ENCODE measurements around the gene SMAD5.

Gene SMAD5

GRCh38 chr5:136159457-136159856 is 26.8 kb downstream of the SMAD5 start:
- no peak for DNase-seq

GRCh38 chr5:136162008-136162407 is 29.4 kb downstream of the SMAD5 start:
- DNase-seq, result no peak

GRCh38 chr5:136164226-136164625 is 31.6 kb downstream of the SMAD5 start:
- no peak for DNase-seq

GRCh38 chr5:136166909-136167308 is 34.3 kb downstream of the SMAD5 start:
- DNase-seq, result no peak

GRCh38 chr5:136169218-136169617 is 36.6 kb downstream of the SMAD5 start:
- no peak for DNase-seq

- DNase-seq, result no peak
Measured at GRCh38 chr5:136174021-136174659, 41.5 kb downstream of the SMAD5 start.

- no peak for DNase-seq
Measured at GRCh38 chr5:136182618-136183017, 50.0 kb downstream of the SMAD5 start.

GRCh38 chr5:136185974-136186665 is 53.5 kb downstream of the SMAD5 start:
- DNase-seq, result no peak

- no peak for DNase-seq
Measured at GRCh38 chr5:136186796-136187195, 54.2 kb downstream of the SMAD5 start.

- no peak for DNase-seq
Measured at GRCh38 chr5:136188859-136189258, 56.2 kb downstream of the SMAD5 start.

- DNase-seq, result no peak
Measured at GRCh38 chr5:136190091-136190720, 57.6 kb downstream of the SMAD5 start.

- DNase-seq, result no peak
Measured at GRCh38 chr5:136190904-136191303, 58.3 kb downstream of the SMAD5 start.

GRCh38 chr5:136191304-136192014 is 58.8 kb downstream of the SMAD5 start:
- peak; percentile 6 for DNase-seq

GRCh38 chr5:136192015-136192525 is 59.4 kb downstream of the SMAD5 start:
- DNase-seq, result no peak

GRCh38 chr5:136192526-136193321 is 60.1 kb downstream of the SMAD5 start, which contains the start of gene SMIM32:
Gene SMIM32 (minus strand): TSS chr5:136193162. CDS start chr5:136192524, 638 bp downstream.
- peak; percentile 22 for DNase-seq

- no peak for DNase-seq
Measured at GRCh38 chr5:136193322-136193935, 60.8 kb downstream of the SMAD5 start.

- DNase-seq, result no peak
Measured at GRCh38 chr5:136194576-136194975, 61.9 kb downstream of the SMAD5 start.

GRCh38 chr5:136195971-136196820 is 63.6 kb downstream of the SMAD5 start:
- DNase-seq, result no peak

GRCh38 chr5:136197462-136198142 is 65.0 kb downstream of the SMAD5 start:
- no peak for DNase-seq

- no peak for DNase-seq
Measured at GRCh38 chr5:136198453-136198852, 65.8 kb downstream of the SMAD5 start.

All from DMS79 (cell line).